Transverse colon (tissue), 3 donors: ENCODE measurements around the gene ARHGAP33.

Source experiments
- CTCF ChIP-seq, 5 experiments: fragments of 200-600 bp in 3 of 5; fragments of 450-650 bp in 2 of 5; sonication (generic) in 3 of 5; IDR thresholded peaks; 1 replicate in 2 of 5; 2 replicates in 3 of 5; pipeline ENCODE4 v1.5.1; 2016 to 2017; ENCODE audit warnings: antibody characterized with exemption in 5 of 5, inconsistent platforms in 3 of 5, mild to moderate bottlenecking in 2 of 5, moderate library complexity in 1 of 5
- POLR2A ChIP-seq: fragments of 450-650 bp; IDR thresholded peaks from one replicate; pipeline ENCODE4 v1.6.1; 2016; ENCODE audit warnings: antibody characterized with exemption, mild to moderate bottlenecking, moderate library complexity

DNA sequence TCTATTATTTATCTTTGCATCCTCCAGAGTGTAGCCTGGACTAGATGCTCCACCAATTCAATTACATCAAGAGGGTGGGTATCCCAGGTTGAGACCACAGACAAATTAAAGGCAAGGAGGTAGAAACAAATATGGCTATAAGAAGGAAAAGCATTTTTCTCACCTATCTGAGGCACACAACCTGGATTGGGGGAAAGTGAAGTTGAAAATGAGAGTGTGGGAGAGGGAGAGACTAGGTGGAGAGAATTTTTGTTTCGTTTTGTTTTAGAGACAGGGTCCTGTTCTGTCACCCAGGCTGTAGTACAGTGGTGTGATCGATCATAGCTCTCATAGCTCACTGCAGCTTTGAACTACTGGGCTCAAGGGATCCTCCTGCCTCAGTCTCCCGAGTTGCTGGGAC is 43.1 kb downstream of the ARHGAP33 start:
- TF ChIP-seq POLR2A (no peak), CTCF (IDR thresholded peaks at IDR 0.05) (no peak)
